GM18511 (cell line): ENCODE measurements around the gene ACTA2.

Source experiments
- ATAC-seq: cut with Tn5 transposase; IDR thresholded peaks from one replicate; pipeline ENCODE4 v1.9.1; 2021; ENCODE audit warnings: mild to moderate bottlenecking, moderate library complexity; ENCODE audit not compliant: unreplicated experiment

The ACTA2 gene

DNA sequence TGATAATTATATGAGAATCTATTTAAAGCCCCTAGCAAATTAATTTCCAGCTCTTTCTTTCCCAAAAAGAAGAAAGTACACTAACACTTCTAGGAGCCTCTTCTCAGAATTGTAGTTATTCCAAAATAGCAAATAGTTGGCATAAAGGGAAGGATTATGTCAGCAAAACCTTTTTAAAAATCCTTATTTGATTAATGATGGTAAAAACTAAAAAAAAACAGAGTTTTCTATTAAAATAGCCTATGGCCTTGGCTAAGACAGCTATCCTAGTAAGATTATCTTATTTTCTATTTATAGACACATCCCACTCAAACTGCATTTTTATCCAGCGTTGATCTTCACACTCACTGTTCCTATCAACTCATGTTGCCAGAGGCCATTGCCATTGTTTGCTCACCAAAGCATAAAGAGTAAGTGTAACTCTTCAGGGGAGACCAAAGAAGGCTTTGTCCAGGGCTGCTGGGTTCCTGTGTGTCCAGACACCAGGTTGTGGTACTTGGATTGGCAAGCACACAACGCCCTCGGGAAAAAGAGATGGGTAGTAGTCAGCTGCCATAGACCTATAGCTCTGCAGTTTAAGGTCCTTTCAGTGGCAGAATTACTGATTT lies 31.5 kb downstream of the ACTA2 start:
- no peak for ATAC-seq

DNA sequence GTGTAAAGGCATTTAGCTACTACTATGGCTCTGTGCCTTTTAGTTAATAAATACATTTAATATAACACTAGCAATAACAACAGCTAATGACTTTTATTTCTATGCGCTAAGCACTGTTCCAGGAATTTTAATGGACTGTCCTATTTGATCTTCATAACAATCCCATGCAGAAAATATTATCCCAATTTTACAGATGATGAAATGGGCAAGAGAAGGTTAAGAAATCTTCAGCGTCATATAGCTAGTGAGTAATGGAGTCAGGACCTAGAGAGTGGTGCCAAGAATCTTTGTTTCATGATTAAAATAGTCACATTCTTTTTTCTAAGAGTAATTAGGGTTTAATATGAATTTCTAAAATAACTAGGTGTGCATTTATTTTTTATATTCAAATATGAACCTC lies 32.4 kb downstream of the ACTA2 start:
- ATAC-seq, result no peak

DNA sequence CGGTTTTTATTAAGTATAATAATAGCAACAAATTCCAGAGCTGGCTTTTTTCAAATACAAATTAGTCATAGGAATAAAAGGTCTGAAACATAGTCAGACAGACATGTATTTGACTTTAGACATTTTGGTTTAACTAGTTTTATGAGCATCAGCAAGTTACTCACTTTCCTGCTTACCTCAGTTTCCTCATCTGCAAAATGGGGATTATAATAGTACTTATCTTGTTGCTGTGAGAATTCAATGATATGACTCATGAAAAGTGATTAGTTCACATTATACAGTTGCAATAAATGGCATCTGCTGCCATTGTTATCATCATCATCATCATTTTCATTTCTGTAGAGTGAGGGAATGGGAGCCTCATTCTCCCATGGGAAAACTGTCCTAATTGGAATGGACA lies 33.5 kb downstream of the ACTA2 start:
- no peak for ATAC-seq

DNA sequence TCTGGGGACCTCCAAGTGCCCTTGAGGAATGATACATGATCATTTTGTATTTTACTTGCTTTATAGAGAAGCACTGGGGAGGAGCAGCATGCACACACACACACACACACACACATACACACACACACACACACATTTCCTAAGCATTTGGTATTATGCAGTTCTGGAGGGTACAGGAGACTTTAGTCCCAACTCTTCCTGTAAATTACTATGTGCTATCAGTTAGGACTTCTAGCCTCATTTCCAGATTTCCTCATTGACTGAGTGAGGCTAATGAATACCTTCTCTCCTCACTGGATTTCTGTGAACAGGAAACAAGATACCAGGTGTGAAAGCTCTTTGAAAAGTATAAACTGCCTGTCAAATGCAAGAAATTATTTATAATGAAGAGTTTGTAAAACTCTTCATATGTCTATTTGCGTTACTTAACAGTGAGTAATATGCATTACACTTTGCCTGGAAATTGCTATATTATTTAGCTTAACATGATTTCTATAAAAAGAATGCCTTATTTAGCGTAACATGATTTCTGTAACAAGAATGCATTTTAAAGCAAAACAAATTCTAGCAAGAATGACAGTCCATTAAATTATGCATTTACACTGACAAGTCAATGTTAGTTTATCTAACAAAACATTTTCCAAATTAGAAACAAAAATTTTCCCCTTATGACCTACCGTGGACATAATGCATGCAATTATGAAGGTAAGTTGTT lies 34.2 kb downstream of the ACTA2 start:
- no peak for ATAC-seq

DNA sequence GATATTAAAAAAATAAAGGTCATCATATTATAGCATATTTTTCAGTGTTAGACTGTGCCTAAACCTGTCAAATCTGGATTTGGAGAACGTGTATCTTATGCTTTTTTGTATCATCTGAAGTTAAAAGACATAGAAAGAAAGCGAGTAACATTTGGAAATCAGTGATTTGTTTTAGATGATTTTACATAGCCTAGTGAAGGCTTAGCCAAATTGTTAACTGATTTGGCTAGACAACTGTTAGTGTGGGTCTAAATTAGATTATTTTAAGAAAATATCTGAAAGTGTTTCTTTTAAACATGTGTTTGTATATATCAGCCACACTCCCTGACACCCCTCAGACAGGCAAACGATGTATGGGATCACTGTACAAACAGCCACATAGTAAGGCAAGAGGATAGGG lies 35.6 kb downstream of the ACTA2 start:
- ATAC-seq, result no peak

DNA sequence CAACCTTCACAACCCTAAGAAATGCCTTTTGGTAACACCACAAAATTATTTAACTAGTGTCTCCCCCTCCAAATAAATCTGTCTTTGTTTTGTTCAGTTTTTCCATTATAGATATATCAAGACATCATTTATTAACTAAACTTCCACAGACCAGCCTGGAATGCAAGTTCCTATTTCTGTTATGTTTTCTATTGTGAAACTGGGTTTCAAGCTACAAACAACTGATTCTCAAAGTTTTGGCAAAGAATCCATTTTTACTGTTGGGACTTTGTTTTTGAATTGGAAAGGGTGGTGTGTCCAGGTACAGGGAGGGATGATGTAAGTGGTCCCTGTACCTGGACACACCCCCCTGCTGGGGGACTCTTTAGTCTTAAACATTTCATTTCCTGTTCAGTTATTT lies 36.3 kb downstream of the ACTA2 start:
- ATAC-seq, result no peak

DNA sequence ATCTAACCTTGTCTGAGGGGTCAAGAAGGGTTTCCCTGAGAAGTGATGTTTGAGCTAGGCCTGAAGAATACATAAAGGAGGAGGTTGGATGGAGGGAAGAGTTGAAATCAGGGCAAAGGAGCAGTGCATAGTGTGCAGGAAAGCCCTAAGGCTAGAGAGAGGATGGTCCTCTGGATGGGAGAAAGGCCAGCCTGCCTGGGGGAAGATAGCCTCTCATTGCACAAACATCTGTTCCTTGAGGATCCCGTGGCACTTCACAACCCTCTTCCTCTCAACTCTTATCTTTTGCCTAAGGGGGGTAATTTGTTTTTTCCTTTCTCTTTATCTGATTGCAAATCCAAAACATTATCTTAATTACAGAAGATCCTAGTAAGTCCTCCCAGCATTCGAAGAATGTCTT lies 36.8 kb downstream of the ACTA2 start:
- no peak for ATAC-seq

DNA sequence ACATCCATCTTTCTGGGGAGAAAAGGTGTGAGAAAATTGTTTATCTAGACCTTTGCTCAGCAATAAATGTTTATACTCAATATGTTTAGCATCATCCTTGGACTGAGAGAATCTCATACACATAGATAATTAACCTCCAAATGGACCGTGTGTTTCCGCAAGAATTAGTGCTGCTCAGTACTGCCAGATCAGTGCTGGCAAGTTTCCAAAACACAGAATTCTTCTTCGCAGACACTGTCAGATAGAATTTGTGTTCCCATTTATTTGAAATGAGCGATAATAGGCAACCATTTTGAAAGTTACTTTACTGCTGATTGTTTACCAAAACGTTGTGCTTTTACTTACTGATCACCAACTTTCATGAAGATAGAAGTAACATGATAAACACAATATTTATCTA lies 38.8 kb downstream of the ACTA2 start:
- ATAC-seq, result no peak

DNA sequence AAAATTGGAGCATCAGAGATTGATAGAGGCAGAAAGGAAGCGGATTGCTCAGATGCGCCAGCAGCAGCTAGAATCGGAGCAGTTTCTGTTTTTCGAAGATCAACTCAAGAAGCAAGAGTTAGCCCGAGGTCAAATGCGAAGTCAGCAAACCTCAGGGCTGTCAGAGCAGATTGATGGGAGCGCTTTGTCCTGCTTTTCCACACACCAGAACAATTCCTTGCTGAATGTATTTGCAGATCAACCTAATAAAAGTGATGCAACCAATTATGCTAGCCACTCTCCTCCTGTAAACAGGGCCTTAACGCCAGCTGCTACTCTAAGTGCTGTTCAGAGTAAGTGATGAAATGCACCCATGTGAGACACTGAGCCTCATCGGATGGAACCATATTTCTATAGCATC lies 39.4 kb downstream of the ACTA2 start:
- ATAC-seq, result no peak

DNA sequence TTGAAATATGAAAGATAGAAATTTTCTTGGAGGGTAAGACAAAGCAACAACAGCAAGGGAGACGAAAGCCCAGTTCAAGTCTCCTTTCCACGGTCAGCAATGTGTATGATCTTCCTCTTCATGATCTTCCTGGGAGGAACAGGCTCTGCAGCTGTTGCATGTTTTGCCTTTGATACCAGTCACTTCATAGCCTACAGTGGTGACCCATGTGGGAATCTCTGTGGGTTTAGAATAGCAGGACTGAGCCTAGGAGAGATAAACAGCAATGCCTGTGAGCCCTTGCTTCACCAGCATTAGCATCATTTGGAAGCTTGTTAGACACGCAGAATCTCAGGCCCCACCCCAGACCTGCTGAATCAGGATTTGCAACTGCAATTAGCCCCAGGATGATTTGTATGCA lies 40.7 kb downstream of the ACTA2 start:
- no peak for ATAC-seq

DNA sequence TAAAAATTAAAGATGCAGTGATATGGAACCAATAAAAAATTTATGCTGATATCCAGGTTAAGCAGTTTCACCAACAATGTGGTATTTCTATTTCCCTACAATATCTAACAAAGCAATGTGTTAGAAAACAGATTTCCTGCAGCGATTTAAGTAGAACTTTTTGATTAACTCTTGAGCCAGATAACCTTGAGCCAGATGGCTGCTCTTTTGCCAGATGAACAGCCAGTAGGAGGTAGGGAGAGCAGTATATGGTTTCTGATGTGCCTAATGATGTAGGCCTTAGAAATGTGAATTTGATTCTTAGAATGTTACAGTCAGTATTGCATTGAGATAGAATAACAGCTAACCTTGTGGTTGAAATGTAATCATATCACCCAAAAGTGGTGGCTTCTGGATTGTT lies 41.5 kb downstream of the ACTA2 start:
- ATAC-seq, result no peak

DNA sequence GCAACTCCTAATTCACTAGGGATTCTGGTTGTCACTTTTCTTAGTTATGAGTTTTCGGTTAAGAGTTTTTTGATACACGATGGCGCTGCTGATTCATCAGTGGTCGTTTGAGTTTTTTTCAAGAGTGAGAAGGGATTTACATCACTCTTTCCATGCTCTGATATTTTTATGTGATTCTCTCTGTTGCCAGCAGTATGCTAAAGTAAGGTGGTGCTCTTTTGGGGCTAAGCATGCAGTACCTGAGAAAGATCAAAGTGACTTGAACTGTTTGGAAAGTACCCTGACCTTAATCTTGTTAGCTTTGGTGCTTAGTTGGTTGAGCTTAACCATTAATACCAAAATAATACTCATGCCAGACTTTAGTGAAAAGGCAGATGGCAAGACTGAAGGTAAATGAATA lies 44.4 kb downstream of the ACTA2 start:
- no peak for ATAC-seq

DNA sequence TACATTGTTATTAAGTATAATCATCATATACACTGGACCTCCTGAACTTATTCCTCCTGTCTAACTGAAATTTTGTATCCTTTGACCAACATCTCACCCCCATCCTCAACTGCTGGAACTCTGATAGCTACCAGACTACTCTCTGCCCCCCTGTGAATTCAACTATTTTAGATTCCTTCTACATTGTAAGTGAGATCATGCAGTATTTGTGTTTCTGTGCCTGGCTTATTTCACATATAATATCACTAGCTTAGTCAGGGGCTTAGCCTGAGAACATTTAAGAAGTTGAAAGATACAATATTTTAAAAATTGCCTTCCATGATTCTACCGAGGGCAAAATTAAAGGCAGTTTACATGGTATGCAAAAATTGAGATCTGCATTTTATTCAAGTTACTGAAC lies 45.7 kb downstream of the ACTA2 start:
- ATAC-seq, result no peak

DNA sequence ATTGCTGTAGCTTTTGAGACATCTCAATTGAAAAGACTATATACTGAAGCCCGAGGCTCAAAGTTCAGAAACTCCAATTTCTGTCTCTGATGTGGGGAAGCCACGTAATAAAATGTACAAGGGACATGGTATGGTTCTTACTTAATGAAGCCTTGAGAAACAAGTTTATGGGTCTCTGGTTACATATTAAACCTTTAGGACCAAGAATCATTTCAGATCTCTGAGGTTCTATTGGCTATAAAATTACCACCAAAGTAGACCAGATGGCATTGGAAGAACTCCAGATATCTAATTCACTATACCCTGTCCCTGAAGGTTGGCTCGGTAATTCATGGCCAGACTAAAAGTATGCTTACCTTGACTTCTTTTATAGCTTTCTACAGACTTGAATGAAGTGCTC lies 48.9 kb downstream of the ACTA2 start:
- no peak for ATAC-seq

DNA sequence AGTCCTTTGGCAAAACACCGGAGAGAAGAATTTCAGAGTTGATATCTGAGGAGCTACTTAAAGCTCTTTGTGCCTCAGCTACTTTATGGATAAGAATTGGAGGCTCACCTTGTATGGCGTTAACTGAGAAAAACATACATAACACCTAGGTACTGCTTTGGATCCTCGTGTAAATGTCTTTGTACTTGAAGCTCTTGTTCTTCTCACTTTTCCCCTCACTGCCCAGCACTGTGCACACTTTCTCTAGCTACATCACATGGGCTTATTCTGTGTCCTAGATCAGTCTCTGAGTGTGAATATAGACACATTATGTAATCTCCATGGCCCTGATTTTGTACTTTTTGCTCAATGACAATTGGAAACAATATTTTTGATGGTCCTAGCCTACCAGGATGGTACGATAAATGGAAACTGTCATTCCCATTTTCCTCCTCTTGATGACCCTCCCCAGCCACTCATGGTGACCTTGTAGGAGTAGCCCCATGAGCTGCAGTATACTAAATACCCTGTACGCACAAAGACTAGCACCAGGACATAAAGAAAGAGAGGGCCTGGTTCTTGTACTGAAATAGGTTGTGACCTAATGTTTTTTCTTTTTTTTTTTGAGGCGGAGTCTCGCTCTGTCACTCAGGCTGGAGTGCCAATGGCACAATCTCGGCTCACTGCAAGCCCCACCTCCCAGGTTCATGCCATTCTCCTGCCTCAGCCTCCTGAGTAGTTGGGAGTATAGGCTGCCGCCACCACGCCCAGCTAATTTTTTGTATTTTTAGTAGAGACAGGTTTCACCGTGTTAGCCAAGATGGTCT lies 50.4 kb downstream of the ACTA2 start:
- ATAC-seq, result peak; percentile 64

DNA sequence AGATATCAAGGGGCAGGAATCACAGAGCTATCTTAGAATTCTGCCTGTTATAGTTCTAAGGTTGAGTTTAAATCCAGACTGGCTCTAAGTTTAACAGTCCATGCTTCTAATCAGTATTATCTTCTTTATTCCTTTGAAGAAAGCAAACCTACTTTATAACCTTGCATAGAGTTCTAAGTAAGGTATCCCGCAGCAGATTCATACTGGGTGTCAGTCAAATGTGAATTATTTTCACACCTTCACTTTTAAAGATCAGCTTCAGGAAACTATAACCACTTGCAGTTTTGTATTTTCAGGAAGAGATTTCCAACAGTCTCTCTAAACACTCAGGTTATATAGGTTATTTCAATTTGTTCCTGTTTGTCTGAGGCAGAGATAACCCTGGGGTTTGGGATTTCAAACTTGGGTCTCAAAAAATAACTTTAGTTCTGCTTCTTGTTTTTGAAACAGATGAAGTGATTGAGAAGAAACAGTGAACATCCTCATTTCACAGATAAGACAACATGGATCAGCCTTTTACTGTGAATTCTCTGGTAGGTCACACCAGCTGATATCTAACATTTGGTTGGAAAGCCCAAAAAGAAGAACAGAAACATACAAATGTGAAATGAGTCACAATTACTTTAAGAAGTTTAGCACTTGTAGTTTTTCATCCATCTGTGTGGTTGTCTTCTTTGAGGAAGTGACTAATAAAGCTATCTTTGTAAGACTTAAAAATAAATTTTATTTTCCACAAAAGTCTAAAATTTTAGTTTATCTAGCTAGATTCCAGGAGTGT lies 51.2 kb downstream of the ACTA2 start:
- peak; percentile 82 for ATAC-seq

DNA sequence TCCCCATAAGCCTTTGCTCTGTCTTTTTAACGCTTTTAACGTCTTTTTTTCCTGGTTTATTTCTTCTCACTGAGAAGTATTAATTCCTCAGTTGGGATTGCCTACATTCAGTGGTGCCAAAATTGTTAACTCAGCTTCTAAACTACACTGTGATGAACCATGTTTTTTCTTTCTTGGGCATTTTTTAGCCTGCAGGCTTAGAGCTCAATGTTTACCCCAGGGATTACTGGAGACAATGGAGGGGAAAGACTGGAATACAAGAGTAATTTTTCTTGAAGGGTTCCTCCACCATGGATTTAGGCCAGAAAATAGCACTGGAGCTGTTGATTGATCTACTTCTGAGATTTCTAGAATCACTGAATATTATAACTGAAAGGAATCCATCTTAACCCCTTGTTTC lies 52.7 kb downstream of the ACTA2 start:
- ATAC-seq, result no peak

DNA sequence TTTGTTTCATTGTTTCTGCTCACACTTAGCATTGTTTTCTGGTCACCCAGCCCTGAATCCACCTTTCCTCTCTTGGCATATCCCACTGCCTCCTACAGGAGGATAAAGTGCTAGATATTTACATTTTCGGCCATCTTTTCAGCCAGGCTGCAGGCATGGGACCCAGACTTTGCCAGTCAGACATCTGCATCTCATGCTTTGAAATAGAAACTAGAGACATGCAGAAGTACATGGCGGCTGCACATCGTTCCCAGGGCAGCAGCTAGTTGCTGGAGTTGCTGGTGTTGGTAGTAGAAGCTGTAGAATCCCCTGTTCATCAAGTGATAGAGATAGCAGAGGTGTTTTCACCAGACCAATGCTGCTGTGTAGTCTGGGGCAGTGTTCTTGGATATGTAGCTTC lies 53.8 kb downstream of the ACTA2 start:
- no peak for ATAC-seq

DNA sequence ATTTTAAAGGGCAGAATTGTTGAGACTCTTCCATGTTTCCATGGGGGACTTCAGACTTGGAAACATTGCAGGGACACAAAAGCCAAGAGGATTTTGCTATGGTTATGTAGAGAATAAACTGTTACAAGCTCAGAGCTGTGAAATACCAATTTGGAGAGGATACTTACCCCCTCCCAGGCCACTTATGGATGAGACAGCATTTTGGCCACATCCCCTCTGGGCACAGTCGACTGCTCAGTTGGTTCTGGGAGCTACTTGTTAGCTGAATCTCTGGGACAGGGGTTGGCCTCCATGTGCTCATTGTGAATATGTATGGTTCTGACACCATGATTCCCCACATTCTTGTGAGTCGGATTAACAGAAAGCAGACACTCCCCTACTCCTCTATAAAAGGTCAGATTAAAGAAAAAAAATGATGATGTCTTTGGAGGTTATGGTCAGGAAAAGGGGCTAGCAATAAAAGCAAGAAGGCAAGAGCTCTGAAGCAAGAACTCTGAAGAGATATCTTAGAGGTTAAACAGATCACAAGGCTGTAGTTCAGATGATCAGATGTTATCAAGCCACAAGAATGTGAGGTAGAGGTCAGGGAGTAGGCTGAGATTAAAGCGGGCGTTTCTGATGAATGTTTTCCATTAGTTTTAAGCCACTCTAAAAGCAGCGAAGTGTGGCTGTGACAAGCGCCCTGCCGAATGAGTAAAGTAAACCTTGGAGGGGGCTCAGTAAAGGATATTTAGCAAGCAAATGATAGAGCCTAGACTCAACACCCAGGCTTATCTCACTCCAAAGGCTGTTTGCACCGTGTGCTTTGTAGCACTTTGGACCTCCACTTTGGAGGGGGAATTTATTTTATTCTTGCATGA lies 55.3 kb downstream of the ACTA2 start:
- no peak for ATAC-seq

DNA sequence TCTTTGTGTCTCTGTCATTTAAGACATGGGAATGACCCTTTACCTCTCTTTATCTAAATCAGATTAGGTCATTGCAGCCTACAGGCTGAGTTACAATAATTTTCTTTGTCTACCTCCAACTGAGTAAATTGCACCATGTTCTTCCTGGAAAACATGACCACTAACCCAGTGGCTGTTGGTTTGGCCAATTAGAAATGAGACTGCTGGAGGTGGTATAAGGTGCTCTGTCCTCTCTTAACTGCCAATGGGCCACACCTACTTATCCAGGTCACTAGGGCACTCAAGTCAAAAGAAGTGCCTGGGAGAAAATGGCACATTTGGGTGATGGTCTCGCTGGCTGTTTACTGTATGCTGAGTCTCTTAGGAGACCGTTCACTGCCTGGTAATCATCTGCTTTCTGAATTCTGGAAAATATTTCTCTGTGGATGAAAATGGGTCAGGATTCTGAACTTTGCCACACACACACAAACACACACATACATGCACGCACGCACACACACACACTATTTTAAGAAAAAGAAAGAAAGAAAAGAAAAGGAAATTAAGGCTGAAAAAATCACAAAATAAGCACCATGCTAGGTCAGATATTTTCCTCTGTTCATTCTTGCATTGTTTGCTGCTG lies 56.1 kb downstream of the ACTA2 start:
- no peak for ATAC-seq
